ENCODE data around the gene DCUN1D4.

The DCUN1D4 gene

GRCh38 chr4:51878431-51878830, 35.5 kb downstream of the DCUN1D4 start:
- TF ChIP-seq REST (IDR thresholded peaks at IDR 0.05; ENCODE audit: insufficient replicate concordance, low read depth) (no peak), POLR2AphosphoS5 (IDR thresholded peaks at IDR 0.05; ENCODE audit: low read depth) (no peak), SPI1 (IDR thresholded peaks at IDR 0.05; ENCODE audit: borderline replicate concordance, low read depth) (no peak), GABPA (IDR thresholded peaks at IDR 0.05; ENCODE audit: low read depth) (no peak)
- TF ChIP-seq, protein P1, sequence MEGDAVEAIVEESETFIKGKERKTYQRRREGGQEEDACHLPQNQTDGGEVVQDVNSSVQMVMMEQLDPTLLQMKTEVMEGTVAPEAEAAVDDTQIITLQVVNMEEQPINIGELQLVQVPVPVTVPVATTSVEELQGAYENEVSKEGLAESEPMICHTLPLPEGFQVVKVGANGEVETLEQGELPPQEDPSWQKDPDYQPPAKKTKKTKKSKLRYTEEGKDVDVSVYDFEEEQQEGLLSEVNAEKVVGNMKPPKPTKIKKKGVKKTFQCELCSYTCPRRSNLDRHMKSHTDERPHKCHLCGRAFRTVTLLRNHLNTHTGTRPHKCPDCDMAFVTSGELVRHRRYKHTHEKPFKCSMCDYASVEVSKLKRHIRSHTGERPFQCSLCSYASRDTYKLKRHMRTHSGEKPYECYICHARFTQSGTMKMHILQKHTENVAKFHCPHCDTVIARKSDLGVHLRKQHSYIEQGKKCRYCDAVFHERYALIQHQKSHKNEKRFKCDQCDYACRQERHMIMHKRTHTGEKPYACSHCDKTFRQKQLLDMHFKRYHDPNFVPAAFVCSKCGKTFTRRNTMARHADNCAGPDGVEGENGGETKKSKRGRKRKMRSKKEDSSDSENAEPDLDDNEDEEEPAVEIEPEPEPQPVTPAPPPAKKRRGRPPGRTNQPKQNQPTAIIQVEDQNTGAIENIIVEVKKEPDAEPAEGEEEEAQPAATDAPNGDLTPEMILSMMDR (IDR thresholded peaks at IDR 0.05; ENCODE audit: insufficient read depth, low read length), result no peak
- no peak overlapping the region for H3K27ac ChIP-seq (replicated peaks)
- no peak for DNase-seq (ENCODE audit: low read depth in 1 of 2, low spot score in 1 of 2)
- H3K27me3 ChIP-seq (ENCODE audit: insufficient read depth, poor library complexity, severe bottlenecking), result no peaks in the 10 kb centered on the region
- H3K4me3 ChIP-seq (replicated peaks; ENCODE audit: insufficient read depth, low read length), result no peak overlapping the region

DNA sequence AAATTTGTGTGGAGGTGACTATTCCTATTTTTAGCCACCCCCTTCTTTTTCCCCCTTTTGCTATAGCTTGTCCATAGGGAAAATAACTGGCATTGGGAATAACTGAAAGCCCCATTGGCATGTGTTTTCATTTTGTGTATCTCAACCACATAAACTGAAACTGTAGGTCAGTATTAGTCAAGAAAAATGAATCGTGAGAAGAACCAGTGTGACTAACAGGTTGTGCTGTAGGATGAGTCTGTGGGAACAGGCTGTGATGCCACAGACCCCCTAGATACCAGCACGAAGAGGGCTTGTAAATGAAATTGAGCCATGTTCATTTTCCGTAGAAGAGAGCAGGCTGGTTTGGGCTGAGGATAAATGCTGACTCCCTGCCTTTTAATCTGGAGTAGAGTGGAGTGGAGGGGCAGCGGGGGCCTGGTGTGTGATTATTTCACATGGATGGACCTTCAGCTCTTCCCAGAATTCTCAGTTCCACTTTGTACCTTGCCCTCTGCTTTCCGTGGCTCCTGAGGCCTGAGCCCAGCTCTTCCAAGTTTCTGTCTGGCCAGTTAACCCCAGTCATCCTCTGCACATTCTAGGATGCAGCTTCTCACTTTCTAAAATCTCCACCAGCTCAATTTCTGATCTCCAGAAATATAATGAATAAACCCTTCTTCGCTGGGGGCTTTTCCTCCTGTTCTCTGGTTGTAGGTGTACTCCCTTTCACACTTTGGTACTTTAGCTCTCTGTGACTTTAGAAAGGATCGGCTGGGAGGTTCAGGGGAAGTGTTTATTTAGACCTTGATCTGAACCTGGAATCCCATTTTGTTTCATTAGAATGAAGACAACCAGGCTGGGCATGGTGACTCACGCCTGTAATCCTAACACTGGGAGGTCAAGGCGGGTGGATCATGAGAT, 37.3 kb downstream of the DCUN1D4 start:
- DNase-seq (ENCODE audit: low read depth in 1 of 2, low spot score in 1 of 2), result no peak
- H3K27ac ChIP-seq (replicated peaks), result no peak overlapping the region
- H3K4me3 ChIP-seq (replicated peaks; ENCODE audit: insufficient read depth, low read length), result no peak overlapping the region
- H3K27me3 ChIP-seq (ENCODE audit: insufficient read depth, poor library complexity, severe bottlenecking), result no peaks in the 10 kb centered on the region
- TF ChIP-seq REST (IDR thresholded peaks at IDR 0.05; ENCODE audit: insufficient replicate concordance, low read depth), result no peak
- TF ChIP-seq POLR2AphosphoS5 (IDR thresholded peaks at IDR 0.05; ENCODE audit: low read depth), result no peak
- TF ChIP-seq SPI1 (IDR thresholded peaks at IDR 0.05; ENCODE audit: borderline replicate concordance, low read depth), result no peak
- TF ChIP-seq, protein P1 (IDR thresholded peaks at IDR 0.05; ENCODE audit: insufficient read depth, low read length), result no peak
- TF ChIP-seq GABPA (IDR thresholded peaks at IDR 0.05; ENCODE audit: low read depth), result no peak

DNA sequence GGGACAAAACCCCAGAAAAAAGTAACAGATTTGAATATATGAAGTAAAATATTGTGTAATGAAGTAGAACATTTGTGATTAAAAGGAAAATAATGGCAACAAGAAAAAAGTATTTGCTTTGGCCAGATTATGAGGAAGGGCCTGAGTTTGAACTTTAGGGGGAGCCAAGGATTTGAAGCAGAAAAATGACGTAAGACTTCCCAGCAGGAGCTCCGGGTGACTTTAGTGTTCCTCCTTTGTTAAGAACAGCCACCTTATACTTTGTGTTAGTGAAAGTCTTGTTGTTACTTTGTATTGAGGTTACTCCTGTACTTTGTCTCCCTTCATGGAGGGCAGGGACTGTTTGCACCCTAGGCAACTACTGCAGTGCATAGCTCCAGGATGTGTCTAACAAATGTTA, 41.1 kb downstream of the DCUN1D4 start:
- H3K4me3 ChIP-seq (replicated peaks; ENCODE audit: insufficient read depth, low read length), result no peak overlapping the region
- TF ChIP-seq POLR2AphosphoS5 (IDR thresholded peaks at IDR 0.05; ENCODE audit: low read depth) (no peak), REST (IDR thresholded peaks at IDR 0.05; ENCODE audit: insufficient replicate concordance, low read depth) (no peak), SPI1 (IDR thresholded peaks at IDR 0.05; ENCODE audit: borderline replicate concordance, low read depth) (no peak), GABPA (IDR thresholded peaks at IDR 0.05; ENCODE audit: low read depth) (no peak)
- TF ChIP-seq, protein P1 (IDR thresholded peaks at IDR 0.05; ENCODE audit: insufficient read depth, low read length), result no peak
- H3K27ac ChIP-seq (replicated peaks), result no peak overlapping the region
- DNase-seq (ENCODE audit: low read depth in 1 of 2, low spot score in 1 of 2), result no peak
- H3K27me3 ChIP-seq (ENCODE audit: insufficient read depth, poor library complexity, severe bottlenecking), result no peaks in the 10 kb centered on the region
